Gastroesophageal sphincter (tissue), 4 donors: Measurements from ENCODE around the gene DDX28. TPM values are rescaled to one million over a fixed set of nuclear protein-coding genes. Genes with fewer than 3 reads are reported as not detected.
"Not testable (repeated sequence)": the region's sequence is repeated elsewhere in the genome, so short reads cannot be mapped to it uniquely, and the experiment has no call there.

Experiments used
- ATAC-seq: fragments of 150-250 bp; one replicate; pipeline ENCODE4 v1.9.1; 2016; ENCODE audit warnings: mild to moderate bottlenecking, moderate library complexity
- H3K27ac ChIP-seq, 4 donors: fragments of 200-600 bp; sonication (generic) in 3 of 4; 1 replicate in 3 of 4; 2 replicates in 1 of 4; pipeline ENCODE4 v1.5.1; 2016 to 2019
- H3K27me3 ChIP-seq: fragments of 200-600 bp; sonication (generic); one replicate; pipeline ENCODE4 v1.5.1; 2019
- H3K36me3 ChIP-seq, 2 donors: fragments of 200-600 bp; sonication (generic); one replicate each; pipeline ENCODE4 v1.5.1; 2019; ENCODE audit warnings: control low read depth in 1 of 2
- H3K4me1 ChIP-seq, 3 donors: fragments of 200-600 bp; sonication (generic); 1 replicate in 2 of 3; 2 replicates in 1 of 3; pipeline ENCODE4 v1.5.1; 2016 to 2019; ENCODE audit warnings: control low read depth in 2 of 3
- H3K4me3 ChIP-seq, 2 donors: fragments of 200-600 bp; sonication (generic); one replicate each; pipeline ENCODE4 v1.5.1; 2019; ENCODE audit warnings: mild to moderate bottlenecking in 1 of 2, moderate library complexity in 1 of 2
- H3K9me3 ChIP-seq, 3 donors: fragments of 200-600 bp; sonication (generic); one replicate each; pipeline ENCODE4 v1.5.1; 2017 to 2019; ENCODE audit warnings: control low read depth in 2 of 3
- EP300 ChIP-seq: sonication (generic); formaldehyde crosslinking; IDR thresholded peaks from one replicate; pipeline ENCODE4 v1.6.1; 2017; ENCODE audit warnings: antibody characterized with exemption, mild to moderate bottlenecking
- POLR2A ChIP-seq, 2 donors: fragments of 450-650 bp; IDR thresholded peaks; one replicate each; pipeline ENCODE4 v1.6.1; 2017; ENCODE audit warnings: antibody characterized with exemption in 2 of 2, mild to moderate bottlenecking in 2 of 2, moderate library complexity in 1 of 2
- POLR2AphosphoS5 ChIP-seq: sonication (generic); formaldehyde crosslinking; IDR thresholded peaks from one replicate; pipeline ENCODE4 v1.6.1; 2017; ENCODE audit warnings: antibody characterized with exemption
- WGBS, 2 donors: methylation state at CpG; one replicate each; pipeline ENCODE4 v1.1.5; 2018; ENCODE audit warnings: low coverage in 1 of 2; 5-methylcytosine and 5-hydroxymethylcytosine counted together
- total RNA-seq, 4 donors: library from RNA; depleted of rRNA; stranded (reverse); fragments of >200 nt; gene quantifications; one replicate each; pipeline ENCODE4 v1.1.0, GENCODE V29; 2016
- TF ChIP-seq, protein P1 (sequence below), 4 experiments: fragments of 200-600 bp in 2 of 4; fragments of 450-650 bp in 2 of 4; sonication (generic) in 1 of 4; IDR thresholded peaks; one replicate each; pipeline ENCODE4 v1.5.1; 2017 to 2019; ENCODE audit warnings: antibody characterized with exemption in 4 of 4, mild to moderate bottlenecking in 2 of 4, moderate library complexity in 2 of 4

The DDX28 gene
- total RNA-seq, 4 donors from 2014 or later, result 6.5 to 10.4 (median 8.0) TPM

DNA sequence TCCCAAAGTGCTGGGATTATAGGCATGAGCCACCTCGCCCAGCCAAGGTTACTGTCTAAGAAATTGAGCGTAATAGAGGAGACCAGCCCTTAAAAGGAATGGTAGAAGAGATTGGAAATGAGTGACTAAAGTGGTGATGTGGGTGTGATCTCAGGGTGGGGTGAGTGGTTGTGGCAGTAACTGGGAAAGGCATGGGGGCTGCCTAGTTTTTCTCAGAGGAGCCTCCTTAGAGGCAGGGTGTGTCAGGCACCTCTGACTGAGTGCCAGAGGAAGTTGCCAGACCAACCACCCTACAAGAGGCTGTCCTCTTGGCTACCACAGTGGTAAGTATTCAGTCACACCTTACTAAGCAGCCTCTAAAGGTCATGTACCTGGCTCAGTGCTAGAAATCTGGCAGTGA, 8.9 kb upstream of the DDX28 start:
- H3K9me3 ChIP-seq, result no peaks in the 10 kb centered on the region
- no peak overlapping the region for H3K4me3 ChIP-seq
- H3K36me3 ChIP-seq, result peaks cover 0 to 53% of the 10 kb centered on the region in 2 donors
- no peak for ATAC-seq
- no peaks in the 10 kb centered on the region for H3K4me1 ChIP-seq
- no peaks in the 10 kb centered on the region for H3K27me3 ChIP-seq
- no peak overlapping the region for H3K27ac ChIP-seq
- WGBS, 2 donors, result 100% methylated on average over 1 of the region's 2 CpGs; no CpG with 5 or more reads in 1 of the 2 donors
- TF ChIP-seq POLR2AphosphoS5 (no peak), EP300 (no peak), POLR2A (IDR thresholded peaks at IDR 0.05) (no peak)
- TF ChIP-seq, protein P1, sequence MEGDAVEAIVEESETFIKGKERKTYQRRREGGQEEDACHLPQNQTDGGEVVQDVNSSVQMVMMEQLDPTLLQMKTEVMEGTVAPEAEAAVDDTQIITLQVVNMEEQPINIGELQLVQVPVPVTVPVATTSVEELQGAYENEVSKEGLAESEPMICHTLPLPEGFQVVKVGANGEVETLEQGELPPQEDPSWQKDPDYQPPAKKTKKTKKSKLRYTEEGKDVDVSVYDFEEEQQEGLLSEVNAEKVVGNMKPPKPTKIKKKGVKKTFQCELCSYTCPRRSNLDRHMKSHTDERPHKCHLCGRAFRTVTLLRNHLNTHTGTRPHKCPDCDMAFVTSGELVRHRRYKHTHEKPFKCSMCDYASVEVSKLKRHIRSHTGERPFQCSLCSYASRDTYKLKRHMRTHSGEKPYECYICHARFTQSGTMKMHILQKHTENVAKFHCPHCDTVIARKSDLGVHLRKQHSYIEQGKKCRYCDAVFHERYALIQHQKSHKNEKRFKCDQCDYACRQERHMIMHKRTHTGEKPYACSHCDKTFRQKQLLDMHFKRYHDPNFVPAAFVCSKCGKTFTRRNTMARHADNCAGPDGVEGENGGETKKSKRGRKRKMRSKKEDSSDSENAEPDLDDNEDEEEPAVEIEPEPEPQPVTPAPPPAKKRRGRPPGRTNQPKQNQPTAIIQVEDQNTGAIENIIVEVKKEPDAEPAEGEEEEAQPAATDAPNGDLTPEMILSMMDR (IDR thresholded peaks at IDR 0.05), result no peak

DNA sequence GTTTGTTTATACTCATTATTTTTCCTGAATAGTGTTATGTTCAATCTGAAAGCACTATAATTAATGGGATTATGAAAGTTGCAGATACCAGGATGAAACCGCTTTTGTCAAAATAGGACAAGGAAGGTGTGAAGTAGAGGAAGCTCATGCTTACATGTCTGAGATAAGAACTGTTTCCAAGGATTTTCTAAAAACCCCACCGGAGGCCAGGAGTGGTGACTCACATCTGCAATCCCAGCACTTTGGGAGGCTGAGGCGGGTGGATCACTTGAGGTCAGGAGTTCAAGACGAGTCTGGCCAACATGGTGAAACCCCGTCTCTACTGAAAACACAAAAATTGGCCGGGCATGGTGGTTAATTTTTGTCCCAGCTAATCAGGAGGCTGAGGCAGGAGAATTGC, 7.1 kb upstream of the DDX28 start:
- not testable (repeated sequence) for H3K9me3 ChIP-seq, H3K4me1 ChIP-seq, H3K27me3 ChIP-seq, H3K27ac ChIP-seq, H3K4me3 ChIP-seq
- WGBS, 2 donors, result 58 to 83% methylated on average over 1 to 6 of the region's 6 CpGs
- peak; percentile 31 for ATAC-seq
- peaks cover 0 to 53% of the 10 kb centered on the region in 2 donors for H3K36me3 ChIP-seq

DNA sequence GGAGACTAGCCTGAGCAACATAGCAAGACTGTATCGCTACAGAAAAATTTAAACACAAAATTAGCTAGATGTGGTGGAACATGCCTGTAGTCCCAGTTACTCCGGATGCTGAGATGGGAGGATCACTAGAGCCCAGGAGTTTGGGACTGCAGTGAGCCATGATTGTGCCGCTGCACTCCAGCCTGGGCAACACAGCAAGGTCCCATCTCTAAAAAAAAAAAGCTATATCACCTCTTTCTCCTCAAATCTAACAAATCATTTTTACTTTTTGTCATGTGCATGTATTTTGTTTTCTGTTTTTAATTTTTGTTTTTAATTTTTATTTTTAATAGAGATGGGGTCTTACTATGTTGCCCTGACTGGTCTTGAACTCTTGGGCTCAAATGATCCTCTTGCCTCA, 6.0 kb upstream of the DDX28 start:
- TF ChIP-seq POLR2A (IDR thresholded peaks at IDR 0.05) (no peak), EP300 (no peak), POLR2AphosphoS5 (no peak)
- TF ChIP-seq, protein P1 (IDR thresholded peaks at IDR 0.05), result no peak
- no peak overlapping the region for H3K27ac ChIP-seq
- H3K4me3 ChIP-seq, result no peak overlapping the region
- 86 to 100% methylated on average over 3 of the region's 3 CpGs for WGBS, 2 donors
- no peaks in the 10 kb centered on the region for H3K9me3 ChIP-seq
- no peak for ATAC-seq
- peaks cover 0 to 6% (median 3%) of the 10 kb centered on the region in 3 donors for H3K4me1 ChIP-seq
- H3K27me3 ChIP-seq, result no peaks in the 10 kb centered on the region
- H3K36me3 ChIP-seq, result peaks cover 0 to 52% of the 10 kb centered on the region in 2 donors

DNA sequence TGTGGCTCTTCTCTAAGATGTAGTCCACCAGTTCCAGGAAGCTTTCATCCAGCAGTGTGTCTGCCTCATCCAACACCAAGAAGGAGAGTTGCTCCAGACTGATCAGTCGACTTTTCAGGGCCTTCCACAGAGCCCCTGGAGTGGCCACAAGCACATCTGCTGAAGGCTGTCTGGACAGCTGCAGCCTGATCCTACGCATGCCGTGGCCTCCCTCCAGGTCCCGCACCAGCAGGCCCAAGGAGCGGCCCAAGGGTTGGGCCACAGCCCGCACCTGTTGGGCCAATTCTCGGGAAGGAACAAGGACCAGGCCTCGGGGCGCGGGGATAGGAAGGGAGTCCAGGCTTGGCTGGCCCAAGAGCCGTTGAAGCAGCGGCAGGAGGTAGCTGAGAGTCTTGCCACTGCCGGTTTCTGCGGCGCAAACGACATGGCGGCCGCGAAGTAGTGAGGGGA, 729 bp downstream of the DDX28 start:
- Histone ChIP-seq H3K4me3 (peak overlapping the region; percentile 67 to 75), H3K4me1 (peaks cover 0 to 31% (median 22%) of the 10 kb centered on the region in 3 donors), H3K27me3 (no peaks in the 10 kb centered on the region), H3K27ac (peak overlapping the region; percentile 59 to 90 (median 84)), H3K36me3 (peaks cover 0 to 22% of the 10 kb centered on the region in 2 donors), H3K9me3 (no peaks in the 10 kb centered on the region)
- ATAC-seq, result no peak
- WGBS, 2 donors, result no CpG with 5 or more reads among the region's 19 CpGs
- TF ChIP-seq EP300 (no peak), POLR2AphosphoS5 (no peak), POLR2A (IDR thresholded peaks at IDR 0.05) (no peak)
- TF ChIP-seq, protein P1 (IDR thresholded peaks at IDR 0.05), result no peak

DNA sequence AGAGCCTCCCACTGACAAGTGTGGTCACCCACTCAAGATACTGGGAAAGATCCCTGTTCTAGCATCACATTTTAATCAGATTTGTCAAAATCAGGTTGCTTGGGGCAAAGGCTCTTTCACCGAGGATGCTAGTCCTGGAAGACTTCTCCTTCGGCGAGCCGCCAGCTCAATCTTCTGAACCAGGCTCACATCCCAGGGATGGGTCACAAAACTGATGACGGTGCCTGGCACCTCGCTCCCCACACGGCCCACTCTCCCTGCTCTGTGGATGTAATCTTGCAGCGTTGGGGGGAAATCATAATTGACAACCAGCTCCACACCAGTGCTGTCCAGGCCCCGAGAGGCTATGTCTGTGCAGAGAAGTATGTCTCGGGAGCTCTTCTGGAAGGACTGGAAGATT, 1.5 kb downstream of the DDX28 start:
- Histone ChIP-seq H3K9me3 (no peaks in the 10 kb centered on the region), H3K4me3 (peak overlapping the region in 1 of 2 donors; percentile 67), H3K4me1 (peaks cover 0 to 31% (median 22%) of the 10 kb centered on the region in 3 donors), H3K27ac (no peak overlapping the region), H3K36me3 (peaks cover 0 to 17% of the 10 kb centered on the region in 2 donors), H3K27me3 (no peaks in the 10 kb centered on the region)
- TF ChIP-seq POLR2AphosphoS5, result no peak
- no peak for TF ChIP-seq POLR2A (IDR thresholded peaks at IDR 0.05)
- TF ChIP-seq, protein P1 (IDR thresholded peaks at IDR 0.05), result no peak
- TF ChIP-seq EP300, result no peak
- ATAC-seq, result no peak
- 90% methylated on average over 10 of the region's 10 CpGs; no CpG with 5 or more reads in 1 of the 2 donors for WGBS, 2 donors
